Stimulated activated CD8-positive, alpha-beta memory T cell treated with anti-CD3 and anti-CD28 coated beads, Interleukin-15, amount 100 ng/mL, for 4 hours (primary cell): ENCODE measurements around the gene SLC43A3.
"Not testable (repeated sequence)": the region's sequence is repeated elsewhere in the genome, so short reads cannot be mapped to it uniquely, and the experiment has no call there.

Source experiments
- DNase-seq, 2 donors: peaks; one replicate each; pipeline ENCODE4 v3.0.0-alpha.2; 2020; ENCODE audit warnings: low read depth in 2 of 2

SLC43A3 gene

DNA sequence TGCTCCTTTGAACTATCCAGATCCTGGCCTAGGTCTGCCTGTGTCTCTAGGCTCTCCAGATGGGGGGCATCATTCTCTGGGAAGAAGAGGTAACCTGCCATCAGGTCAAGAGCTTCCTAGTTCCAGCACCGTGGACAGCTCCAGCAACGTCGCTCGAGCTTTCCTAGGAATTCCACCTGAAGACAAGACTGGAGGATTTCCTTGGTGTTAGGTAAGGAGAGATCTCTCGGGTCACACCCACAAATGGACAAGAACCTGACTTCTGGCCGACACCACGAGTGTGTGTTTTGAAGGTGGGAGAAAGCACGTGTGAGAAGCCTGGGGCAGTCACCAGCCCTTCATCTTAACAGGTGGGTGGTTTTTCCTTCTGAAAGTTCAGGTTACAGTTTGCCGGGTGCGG lies 47.2 kb downstream of the SLC43A3 start:
- DNase-seq: no peak

DNA sequence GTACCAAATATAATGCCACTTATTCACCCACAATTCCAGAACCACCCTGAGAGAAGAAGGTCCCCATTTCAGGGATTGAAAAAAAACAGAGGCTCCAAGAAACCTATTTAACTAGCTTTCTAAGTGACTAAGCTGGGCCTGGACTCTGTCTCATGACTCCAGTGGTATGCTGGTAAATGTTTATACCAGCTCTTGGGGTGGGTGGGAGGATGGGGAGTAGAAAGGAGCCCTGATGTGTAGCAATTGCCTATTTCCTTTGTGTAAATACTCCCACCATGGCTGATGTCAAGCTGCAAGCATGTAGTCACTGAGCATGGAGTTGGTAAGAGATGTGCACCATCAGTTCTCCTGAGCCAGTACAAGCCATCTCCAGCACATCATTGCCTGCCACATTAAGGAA lies 48.7 kb downstream of the SLC43A3 start:
- DNase-seq: no peak

DNA sequence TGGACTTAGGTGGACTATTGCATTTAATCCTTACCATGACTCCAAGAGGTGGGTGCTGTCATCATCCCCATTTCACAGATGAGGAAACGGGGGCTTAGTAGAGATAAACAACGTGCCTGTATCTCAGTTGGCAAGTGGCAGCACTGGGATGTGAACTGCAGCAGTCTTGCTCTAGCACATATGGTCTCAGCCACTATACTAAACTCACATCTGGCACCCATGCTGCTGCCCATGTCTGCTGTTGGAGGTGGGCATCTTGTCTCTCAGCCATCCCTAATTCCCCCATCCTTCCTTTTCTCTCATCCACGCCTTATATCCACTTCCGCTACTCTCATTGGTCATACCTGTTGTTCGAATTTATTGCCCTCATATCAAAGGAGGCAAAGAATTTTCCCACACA lies 49.8 kb downstream of the SLC43A3 start:
- no peak for DNase-seq

DNA sequence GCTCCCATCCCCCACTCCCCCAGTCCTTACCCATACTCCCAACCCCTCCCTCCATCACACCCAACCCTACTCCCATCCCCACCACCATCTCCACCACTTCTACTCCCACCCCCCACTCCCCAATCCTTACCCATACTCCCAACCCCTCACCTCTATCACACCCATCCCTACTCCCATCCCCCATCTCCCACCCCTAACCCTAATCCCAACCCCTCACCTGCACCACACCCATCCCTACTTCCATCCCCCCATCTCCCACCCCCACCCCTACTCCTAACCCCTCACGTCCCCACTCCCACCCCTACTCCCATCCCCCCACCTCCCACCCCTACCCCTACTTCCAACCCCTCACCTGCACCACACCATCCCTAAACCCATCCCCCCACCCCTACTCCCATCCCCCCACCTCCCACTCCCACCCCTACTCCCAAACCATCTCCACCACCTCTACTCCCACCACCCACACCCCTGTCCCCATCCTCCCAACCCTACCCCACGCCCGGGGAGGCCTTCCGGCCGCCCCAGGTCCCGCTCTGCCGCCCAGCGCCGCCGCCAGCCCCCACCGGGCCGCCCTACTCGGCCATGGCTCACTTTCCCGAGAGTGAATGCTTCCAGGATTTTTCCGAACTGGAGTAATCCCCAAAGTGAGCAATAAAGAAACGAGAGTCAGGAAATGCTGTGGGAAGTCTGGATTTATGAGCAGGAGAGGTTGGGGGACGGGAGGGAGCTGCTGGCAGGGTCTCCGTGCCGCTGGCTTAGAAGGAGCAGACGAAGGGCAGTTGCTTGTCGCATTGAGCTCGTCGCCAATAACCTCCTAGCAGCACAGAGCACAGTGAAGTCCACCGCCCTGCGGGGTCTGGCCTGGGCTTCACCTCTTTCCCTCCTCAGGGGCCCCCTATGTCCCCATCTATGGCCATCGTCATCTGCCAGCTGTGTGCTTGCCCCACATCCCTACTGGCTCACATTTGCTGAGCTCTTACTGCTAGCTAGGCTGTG lies 50.5 kb downstream of the SLC43A3 start:
- no peak for DNase-seq

DNA sequence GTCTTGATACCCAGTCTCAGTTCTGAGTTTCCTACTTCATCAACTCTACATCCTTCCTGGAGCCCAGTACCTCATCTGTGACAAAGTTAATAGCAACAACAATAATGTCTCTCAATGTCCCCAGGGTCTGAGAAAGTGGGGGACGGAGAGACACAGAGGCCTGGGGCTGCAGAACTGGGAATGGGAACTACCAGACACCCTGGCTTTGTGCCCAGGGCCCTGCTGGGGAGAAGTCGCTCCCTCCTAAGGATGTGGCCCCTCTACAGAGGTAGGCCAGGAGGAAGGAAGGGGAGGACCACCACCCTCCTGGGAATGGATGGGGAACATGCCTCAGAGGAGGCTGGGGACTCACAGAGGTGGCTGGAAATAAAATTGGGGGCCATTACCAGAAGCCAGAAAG lies 51.4 kb downstream of the SLC43A3 start:
- no peak for DNase-seq

DNA sequence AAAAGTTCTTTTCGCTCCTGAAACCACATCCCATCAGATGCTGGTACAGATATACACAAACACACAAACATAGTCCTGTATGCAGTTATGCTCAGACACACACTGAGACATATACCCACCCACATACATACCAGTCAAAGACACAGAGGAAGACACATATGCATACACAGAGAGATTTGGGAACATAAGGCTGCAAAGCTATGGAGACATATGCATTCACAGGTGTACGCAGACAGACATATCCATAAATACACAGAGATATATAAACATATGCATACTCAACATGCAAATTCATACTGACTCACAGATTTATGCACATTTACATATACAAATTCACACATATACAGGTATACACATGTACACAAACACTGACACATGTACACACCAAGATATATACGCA lies 52.0 kb downstream of the SLC43A3 start:
- DNase-seq: no peak

DNA sequence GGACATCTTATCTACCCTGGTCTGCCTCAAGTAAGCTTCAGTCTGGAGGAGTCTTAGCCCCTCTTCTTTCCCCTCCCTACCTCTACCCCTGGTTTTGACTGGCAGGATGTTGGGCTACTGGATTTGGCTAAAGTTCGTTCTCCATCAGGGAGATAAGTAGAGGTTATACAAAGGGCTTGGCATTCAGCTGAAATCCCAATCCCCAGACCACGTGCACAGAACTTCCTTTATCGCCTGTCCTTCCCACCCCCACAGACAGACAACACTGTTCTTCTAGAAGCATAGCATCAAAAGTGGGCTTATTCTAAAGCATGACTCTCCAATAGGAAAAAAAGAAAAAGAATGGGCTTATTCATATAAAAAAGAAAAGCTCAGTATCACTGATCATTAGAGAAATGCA lies 53.8 kb downstream of the SLC43A3 start:
- DNase-seq: no peak

DNA sequence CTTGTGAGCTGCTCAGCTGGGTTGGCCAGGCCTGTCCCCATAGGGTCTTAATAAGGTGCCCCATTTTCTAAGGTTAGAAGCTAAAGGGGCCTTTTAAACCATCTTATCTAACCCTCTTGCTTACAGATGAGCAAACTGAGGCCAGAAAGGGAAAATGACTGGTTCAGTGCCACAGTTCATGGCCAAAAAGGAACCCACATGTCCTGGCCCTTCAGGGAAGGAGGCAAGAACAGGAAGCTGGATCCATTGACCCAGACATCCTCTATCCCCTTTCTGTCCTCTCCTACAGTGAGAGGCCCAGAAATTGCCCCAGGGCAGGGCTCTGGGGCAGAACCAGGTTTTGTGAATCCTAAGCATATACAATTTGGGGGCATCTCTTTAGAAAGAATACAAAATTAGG lies 56.0 kb downstream of the SLC43A3 start:
- no peak for DNase-seq

DNA sequence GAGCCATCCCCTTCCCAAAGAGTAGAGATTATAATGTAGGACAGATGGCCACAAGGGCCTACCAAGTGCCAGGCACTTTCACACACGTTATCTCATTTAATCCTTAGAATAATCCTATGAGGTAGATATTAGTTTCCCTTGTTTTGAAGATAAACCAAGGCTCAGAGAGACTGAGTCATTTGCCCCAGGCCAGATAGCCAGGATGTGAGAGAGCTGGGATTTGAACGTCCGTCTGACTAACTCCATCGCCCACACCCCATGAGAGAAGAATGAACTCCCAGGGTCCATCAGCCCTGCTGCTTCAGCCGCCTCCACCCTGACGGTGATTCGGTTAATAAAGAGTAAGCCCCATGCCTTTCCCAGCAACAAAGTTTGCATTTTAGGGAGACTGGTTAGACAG lies 56.7 kb downstream of the SLC43A3 start:
- no peak for DNase-seq

DNA sequence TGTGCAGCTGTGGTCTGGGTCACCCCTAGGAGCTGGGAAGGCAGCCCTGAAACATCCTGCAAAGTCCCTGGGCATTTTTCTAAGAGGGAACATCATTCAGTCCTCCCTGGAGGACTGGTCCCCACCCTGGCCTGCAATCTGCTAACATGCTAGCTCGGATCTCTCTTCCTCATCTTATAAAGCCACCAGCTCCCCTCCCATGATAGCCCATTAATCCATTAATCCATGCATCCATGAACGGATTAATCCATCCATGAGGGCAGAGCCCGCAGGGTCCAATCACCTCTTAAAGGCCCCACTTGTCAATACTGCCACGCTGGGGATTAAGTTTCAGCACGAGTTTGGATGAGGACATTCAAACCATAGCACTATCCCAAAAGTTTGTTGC lies 58.1 kb downstream of the SLC43A3 start:
- no peak for DNase-seq

DNA sequence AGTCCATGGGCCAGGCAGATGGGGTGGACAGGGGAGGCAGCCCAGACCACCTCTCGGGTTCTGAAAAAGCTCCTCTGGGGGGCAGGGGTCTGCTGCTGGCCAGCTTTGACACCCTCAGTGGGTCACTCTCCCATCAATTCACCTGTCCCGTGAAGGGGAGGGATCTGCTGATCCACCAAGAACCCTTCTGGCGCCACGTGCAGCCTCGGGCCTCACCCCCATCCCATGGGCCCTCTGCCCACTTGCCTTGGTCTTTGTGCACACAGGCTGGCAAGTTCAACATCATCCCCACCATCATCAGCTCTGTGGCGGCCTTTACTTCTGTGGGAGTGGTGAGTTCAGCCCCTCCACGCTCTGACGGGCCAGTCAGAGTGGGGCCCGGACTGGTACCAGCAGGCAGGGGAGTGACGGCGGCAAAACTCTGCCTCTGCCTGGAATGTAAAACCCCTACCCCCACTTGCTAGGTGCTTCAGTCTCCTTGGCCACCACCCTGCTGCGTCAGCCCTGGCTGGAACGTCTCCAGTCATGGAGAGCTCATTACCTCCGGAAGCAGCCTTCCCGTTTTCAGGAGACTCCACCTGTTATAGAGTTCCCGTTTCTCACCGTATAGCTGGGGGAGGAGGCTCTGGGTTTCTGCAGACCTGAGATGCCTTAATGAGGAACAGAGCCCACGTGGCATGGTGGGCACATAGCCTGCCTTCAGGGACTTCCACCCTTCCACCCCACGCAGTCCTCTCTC lies 58.6 kb downstream of the SLC43A3 start:
- no peak for DNase-seq

DNA sequence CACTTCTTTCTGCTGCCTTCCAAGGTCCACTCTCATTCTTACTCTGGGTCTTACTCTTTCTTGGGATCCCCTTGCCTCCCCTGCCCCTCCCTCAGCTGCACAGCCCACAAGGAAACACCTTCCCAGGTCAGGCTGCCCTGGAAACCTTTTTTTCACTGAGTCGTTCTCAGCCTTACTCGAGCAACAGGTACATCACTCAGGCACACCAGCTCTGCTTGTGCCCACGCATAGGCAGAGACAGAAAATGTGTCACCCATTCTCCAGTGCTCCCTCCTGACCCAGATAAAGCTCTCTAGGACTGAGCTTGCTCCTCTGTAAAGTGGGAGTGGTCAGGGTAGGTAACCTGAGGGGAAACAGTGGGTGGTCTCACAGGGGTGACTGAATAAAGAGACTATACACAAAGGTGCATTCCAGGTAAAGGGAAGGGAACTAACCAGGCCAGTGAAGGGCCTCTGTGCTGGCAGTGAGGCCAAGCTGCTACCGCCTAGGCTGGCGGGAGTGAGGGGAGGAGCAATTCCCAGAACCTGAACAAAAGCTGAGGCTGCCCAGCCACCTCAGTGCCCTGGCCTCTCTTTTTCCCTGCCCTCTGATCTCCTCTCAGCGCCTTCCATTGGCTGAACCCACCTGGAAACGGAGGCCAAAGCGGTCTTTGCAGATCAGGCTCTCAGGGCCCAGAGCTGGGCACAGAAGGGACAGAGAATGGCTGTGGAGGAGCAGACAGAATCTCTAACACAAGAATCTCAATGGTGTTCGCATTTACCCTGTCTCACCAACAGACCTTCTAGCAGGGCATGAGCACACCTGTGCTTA lies 61.9 kb downstream of the SLC43A3 start:
- DNase-seq: no peak

DNA sequence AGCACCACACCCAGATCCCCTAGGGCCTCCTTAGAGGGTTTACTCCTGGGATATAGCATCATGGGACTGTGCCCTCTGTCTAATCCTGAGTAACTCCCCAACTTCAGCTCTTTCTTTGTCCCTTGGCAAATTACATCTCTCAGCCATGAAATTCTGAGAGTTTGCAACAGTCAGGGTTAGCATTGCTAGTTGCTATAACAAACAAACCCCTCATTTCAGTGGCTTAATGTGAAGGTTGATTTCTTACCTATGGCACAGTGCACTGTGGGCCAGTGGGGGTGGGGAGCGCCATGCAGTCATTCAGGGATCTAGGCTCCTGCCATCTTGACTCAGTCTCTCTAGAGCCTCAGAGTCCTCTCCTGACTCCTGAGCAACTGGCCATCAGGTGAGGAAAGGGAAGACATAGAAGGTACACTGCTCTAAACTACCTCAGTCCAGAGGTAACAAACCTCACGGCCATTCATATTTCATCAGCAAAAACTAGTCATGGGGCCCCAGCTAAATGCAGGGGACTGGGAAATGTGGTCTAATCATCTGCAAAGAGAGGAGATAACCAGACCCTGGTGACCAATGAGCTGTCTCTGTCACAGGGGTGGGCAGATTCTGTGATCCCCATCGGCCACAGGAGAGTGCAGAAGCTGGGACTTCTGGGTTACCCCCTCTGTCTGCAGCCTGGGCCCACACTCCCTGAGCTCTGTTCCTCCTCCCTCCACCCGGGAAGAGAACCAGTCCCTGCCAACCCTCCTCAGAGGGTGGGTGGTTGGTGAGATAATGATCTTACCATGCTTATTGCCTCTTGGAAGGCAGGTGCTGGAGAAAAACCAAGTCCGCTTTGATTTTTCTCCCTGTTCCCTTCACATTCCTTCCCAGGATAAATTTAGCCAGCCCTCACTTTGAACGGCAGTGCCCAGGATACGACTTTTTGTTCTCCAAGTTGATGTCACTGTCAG lies 63.5 kb downstream of the SLC43A3 start:
- DNase-seq: no peak

DNA sequence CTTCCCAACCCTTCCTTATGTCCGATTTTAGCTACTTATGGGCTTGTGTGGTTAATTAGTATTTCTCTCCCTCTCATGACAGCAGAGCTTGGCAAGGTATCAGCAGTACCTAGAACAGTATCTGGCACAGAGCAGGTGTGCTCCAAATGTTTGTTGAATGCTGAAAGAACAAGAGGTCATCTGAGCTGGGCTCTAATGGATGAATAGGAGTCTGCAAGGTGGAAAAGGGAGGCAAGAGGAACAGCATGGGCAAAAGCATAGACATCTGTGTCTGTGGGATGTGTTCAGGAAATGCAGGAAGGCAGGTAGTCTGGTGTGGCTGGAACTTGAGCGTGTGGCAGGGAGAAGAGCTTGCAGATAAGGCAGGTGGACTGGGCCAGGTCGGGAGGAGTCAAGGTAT lies 65.0 kb downstream of the SLC43A3 start:
- DNase-seq: no peak

DNA sequence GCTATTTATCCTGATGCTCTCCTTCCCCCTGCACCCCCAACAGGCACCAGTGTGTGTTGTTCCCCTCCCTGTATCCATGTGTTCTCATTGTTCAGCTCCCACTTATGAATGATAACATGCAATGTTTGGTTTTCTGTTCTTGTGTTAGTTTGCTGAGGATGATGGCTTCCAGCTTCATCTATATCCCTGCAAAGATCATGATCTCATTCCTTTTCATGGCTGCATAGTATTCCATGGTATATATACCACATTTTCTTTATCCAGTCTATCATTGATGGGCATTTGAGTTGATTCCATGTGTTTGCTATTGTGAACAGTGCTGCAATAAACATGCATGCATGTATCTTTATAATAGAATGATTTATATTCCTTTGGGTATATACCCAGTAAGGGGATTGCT lies 65.5 kb downstream of the SLC43A3 start:
- DNase-seq: not testable (repeated sequence)

DNA sequence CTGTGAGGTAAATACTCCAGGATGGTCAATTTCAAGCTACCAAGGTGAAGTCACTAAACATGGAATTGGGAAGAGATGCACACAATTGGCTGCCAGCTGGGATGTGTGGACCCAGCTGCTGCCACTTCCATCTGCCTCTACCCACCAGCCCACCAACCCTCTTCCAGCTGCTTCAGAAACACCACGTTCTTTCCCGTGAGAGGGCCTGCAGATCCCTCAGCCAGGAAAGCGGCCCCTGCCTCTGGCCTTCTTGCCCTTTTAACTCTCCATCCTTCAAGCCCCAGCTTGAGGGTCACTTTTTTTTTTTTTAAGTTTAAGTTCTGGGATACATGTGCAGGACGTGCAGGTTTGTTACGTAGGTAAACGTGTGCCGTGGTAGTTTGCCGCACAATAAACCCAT lies 65.9 kb downstream of the SLC43A3 start:
- no peak for DNase-seq

DNA sequence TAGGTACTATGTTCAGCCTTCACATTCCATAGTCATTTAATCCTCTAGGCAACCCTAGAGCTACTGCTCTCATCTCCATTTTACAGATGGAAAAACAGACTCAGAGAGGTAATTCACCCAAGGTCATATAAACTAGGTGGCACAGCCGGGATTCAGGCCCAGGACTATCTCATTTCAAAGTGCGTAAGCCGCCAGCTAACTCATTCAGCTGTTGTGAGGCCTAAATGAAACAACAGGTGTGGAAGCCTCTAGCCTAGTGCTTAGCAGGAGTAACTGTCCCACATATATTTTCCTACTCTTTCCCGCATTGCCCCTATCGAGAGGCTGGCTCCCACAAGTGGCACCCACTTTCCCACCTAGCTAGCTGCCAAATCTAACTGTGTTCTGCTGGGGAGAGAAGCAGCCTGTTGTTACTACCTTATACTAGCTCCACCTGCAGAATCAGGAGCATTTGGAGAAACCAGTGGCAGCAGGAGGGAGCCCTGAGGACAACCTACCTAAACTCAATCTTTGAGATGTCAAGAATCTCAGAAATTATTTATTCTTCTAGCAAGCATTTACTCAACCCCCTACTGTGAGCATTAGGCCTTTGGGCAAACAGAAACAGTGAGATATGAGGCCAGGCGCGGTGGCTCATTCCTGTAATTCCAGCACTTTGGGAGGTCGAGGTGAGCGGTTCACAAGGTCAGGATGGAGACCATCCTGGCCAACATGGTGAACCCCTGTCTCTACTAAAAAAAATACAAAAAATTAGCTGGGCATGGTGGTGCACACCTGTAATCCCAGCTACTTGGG lies 66.8 kb downstream of the SLC43A3 start:
- no peak for DNase-seq

DNA sequence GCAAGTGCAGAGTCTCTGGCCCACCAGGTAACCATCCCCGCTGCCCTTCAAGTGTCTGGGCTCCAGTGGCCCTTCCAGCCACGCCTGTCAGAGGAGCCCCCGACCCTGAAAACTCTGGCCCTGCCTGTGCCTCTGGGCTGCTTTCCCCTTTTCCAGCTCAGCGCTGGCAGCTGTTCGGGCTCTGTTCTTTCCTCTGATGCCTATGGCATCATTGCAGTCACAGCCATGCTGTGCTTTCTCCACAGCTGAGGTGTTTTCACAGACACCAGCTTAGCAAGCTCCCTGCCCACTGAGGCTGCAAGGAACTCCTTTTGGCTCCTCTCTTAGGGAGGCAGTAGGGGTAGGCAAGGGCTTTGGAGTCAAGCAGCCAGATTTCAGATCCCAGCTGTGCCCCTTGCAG lies 67.5 kb downstream of the SLC43A3 start:
- no peak for DNase-seq

DNA sequence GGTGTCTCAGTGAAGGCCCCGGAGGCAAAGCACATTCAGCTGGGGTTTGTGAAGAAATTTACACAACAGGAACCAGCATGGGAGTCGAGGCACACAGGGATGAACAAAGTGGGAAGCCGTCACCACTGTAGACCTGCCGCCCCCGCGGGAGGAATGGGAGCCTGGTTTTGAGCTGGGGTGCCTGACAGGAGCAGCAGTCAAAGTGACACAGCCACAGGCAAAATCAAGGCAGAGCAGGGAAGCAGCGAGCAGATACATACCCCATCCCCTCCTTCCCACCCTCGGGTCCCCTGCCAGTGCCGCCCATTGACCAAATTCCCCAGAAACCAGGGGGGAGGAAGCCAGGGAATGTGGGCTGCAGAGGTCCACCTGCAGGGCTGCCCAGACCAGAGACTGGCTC lies 67.9 kb downstream of the SLC43A3 start:
- no peak for DNase-seq

DNA sequence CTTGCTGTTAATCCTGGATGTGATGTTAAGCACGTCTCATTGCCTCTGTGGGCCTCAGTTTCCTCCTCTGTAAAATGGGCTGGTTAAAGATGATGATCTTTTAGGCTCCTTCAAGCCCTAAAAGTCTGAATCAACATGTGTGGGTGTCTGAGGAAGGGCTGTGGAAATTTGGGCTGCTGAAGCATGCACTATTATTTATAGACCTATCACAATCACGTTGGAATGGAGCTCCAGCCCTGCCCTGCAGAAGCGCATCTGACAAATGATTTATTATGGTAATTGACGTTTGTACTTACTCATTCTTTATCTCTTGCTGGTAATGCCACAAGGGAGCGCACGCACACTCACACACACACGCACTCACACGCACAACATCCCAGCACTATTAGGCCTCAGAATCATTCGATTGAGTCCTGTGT lies 68.4 kb downstream of the SLC43A3 start:
- DNase-seq: no peak
